ENCODE results near the gene MZF1.

The MZF1 gene

GRCh38 chr19:58538257-58539168 is 34.6 kb downstream of the MZF1 start:
- DNase-seq, result no peak

GRCh38 chr19:58536852-58537798 is 36.0 kb downstream of the MZF1 start:
- DNase-seq, result no peak

GRCh38 chr19:58535857-58536256 is 37.3 kb downstream of the MZF1 start:
- no peak for DNase-seq

GRCh38 chr19:58531034-58531840 is 41.9 kb downstream of the MZF1 start:
- no peak for DNase-seq

- DNase-seq, result no peak
Observed at GRCh38 chr19:58529405-58529804, 43.7 kb downstream of the MZF1 start.

- DNase-seq, result no peak
Observed at GRCh38 chr19:58522709-58523108, 50.4 kb downstream of the MZF1 start.

- no peak for DNase-seq
Observed at GRCh38 chr19:58521651-58522050, 51.5 kb downstream of the MZF1 start.

GRCh38 chr19:58520257-58520599 is 52.9 kb downstream of the MZF1 start:
- no peak for DNase-seq

GRCh38 chr19:58519355-58520256 is 53.5 kb downstream of the MZF1 start, which contains the start of gene ZBTB45:
Gene ZBTB45 (minus strand): TSS chr19:58519810. CDS start chr19:58517673, 2,137 bp downstream.
- peak; percentile 93 for DNase-seq

- peak; percentile 47 for DNase-seq
Observed at GRCh38 chr19:58519087-58519354, 54.1 kb downstream of the MZF1 start.

GRCh38 chr19:58518256-58519086 is 54.7 kb downstream of the MZF1 start:
- DNase-seq, result no peak

GRCh38 chr19:58516964-58517833 is 55.9 kb downstream of the MZF1 start:
- no peak for DNase-seq

GRCh38 chr19:58516246-58516836 is 56.8 kb downstream of the MZF1 start:
- DNase-seq, result no peak

- DNase-seq, result no peak
Observed at GRCh38 chr19:58515259-58515658, 57.9 kb downstream of the MZF1 start.

GRCh38 chr19:58514564-58515022 is 58.5 kb downstream of the MZF1 start:
- no peak for DNase-seq

- peak; percentile 88 for DNase-seq
Observed at GRCh38 chr19:58513694-58514563, 59.2 kb downstream of the MZF1 start.

GRCh38 chr19:58513213-58513693 is 59.9 kb downstream of the MZF1 start:
- no peak for DNase-seq
